CD4-positive, alpha-beta T cell treated with Interleukin-4 for 4 hours (primary cell): Measurements from ENCODE around the gene SLC6A20.
A peak's percentile ranks its signal among the peaks of the same experiment; 100 is the strongest.

ENCODE experiments used
- DNase-seq: peaks from one replicate; pipeline ENCODE4 v3.0.0-alpha.2; 2020

The SLC6A20 gene, protein sequence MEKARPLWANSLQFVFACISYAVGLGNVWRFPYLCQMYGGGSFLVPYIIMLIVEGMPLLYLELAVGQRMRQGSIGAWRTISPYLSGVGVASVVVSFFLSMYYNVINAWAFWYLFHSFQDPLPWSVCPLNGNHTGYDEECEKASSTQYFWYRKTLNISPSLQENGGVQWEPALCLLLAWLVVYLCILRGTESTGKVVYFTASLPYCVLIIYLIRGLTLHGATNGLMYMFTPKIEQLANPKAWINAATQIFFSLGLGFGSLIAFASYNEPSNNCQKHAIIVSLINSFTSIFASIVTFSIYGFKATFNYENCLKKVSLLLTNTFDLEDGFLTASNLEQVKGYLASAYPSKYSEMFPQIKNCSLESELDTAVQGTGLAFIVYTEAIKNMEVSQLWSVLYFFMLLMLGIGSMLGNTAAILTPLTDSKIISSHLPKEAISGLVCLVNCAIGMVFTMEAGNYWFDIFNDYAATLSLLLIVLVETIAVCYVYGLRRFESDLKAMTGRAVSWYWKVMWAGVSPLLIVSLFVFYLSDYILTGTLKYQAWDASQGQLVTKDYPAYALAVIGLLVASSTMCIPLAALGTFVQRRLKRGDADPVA

DNA sequence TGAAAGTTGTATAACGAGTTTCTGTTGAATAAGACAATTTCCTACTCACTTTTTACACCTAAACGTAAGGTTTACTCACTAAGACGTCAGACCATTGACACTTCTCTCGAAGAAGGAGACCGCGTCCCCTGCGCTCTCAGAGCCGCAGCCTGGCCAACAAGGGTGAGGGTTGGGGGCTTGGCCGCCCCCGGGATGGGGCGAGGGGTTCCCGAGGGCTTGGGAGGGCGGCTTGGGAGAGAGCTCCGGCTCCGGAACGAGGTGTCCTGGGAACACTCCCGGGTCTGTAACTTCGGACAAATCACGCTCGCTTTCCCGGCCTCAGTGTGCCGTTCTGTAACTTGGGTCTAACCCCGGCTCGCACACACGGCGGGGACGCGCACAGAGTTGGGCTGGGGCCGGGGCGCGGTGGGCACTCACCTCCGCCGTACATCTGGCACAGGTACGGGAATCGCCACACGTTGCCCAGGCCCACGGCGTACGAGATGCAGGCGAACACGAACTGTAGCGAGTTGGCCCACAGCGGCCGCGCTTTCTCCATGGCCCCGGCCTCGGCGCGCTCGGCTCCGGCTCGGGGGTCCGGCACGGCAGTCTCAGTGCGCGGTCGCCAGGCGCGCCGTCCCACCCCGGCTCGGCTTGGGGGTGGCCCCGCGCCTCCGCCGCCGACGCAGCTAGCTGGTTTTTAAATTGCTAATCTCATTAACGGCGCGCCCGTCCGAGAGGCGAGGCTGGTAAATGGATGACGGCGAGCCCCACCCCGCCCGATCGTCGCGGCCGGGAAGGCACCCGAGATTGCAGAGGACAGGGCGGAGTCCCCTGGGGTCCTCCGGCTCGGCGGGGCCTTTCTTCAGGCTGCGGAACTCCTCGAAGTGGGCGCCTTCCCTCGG lies at the start of gene SLC6A20:
Gene SLC6A20 (minus strand): TSS at position 655 of the 884 bp plus-strand sequence. CDS start 117 bp downstream, at position 538.
- no peak for DNase-seq

DNA sequence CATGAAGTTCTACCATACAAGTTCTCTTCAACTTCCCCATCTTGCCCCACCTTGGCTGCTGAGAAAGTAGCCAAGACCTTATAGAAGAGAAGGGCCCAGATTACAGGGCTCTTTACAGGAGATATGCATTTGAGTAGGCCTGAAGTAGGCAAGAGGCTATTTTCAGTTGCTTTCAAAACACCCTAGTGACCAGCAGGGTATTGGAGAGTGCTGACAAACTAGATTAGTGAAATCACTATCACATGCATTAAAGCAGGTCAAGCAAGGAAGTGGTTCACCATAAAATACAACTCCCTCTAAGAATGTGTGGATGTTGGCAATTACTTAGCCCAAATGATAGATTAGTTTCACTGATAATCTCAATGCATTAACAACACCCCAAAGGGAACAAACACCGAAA lies 48.3 kb upstream of the SLC6A20 start:
- no peak for DNase-seq

DNA sequence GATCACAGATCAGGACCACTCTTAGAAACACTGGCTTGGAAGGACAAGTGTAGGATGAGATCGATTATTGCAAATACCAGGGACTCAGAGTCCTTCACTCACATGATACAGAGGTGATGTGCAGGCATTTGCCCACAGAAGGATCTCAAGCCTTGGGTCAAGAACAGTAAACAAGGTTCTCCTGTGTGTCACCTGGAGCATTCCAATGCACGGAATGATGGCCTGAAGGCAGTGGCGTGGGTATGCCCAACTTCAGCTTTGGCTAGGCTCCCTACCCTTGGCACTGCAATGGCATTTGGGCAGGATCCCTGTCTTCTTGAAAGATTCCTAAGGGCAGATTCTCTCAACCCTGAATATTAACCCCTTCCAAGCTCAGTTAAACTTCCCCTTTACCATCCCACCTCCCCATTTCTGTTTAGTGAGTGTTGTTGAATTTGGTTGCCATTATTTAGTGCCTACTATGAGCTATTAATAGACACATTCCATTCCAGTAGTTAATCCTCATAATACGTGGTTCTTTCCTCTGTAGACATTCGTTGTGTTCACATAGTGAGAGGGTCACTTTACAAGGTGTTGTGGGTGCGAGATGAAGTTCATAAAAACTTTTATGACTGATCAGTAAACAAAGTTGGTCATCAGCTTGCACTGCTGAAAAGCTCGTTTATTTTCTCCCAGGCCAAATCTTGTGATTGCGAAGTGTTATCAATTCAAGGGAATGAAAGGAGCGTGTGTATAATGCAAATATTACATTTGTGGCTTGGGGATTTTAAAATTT lies 46.7 kb upstream of the SLC6A20 start:
- no peak for DNase-seq

DNA sequence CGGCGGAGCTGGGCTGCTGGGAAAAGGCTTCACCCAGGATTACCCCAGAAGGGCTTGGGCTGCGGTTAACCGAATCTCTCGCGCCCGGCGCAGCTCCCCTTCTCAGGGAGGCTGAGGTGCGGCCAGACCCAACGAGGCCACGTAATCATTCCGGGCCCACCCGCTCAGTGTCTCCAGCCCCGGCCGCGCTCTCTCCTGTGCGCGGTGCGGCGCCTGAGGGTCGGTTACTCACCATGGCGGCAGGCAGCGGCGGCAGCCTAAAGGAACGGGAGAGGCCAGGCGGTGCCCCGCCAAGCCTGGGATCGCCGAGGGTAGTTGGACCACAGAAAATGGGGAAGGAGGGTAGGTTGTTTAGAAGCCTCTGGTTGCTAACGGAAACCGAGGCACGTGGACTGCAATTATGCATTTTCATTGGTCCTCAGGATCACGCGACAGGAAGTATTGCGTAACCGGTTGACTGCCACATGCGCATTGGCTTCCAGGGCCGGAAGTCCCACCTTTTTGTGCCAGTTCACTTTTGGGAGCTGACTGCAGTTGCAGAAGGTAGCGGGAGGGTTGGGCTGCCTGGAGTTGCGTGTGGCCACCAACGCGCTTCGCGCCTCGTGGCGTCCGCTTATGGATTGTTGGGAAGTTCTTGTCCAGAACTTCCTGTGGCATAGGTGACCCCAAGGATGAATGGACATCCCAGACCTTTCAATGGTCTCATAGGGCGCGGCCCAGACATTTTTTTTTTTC lies 45.6 kb upstream of the SLC6A20 start, which contains the start of gene LZTFL1:
Gene LZTFL1 (minus strand): TSS at position 363 of the 735 bp plus-strand sequence. CDS start 128 bp downstream, at position 235.
- DNase-seq = peak; percentile 94

DNA sequence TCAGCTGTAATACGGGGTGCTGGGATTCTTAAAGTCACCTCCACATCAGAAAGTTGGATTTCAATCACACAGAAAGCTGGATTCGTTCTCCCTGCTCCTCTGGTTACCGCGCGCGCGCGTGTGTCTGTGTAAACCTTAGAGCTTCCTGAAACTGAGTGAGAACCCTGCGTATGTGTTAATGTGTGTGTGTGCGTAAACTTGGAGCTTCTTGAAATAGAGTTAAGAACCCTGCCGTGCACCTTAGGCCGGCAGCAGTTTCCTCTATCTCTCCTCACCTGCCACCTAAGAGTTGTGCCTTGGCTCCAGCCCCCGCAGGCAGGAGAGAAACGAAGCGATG lies 45.1 kb upstream of the SLC6A20 start:
- DNase-seq = no peak

DNA sequence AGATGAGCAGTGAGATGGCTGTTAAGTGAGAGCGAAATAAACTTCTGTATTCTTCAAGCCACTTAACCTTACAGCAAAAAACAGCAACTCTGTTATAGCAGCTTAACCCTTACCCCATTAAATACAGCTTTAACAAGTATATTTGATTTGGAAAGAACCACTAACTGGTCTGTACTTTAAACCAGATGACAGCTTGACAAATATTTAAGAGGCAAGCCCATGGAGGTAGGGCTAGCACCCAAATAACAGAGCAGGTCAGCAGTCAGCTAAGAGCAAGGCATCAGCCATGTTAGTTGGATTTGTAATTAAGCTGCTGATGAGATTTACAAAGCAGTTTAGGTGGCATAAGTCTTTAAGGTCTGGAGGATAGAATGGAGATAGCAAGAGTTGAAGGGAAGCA lies 42.1 kb upstream of the SLC6A20 start:
- DNase-seq = no peak

DNA sequence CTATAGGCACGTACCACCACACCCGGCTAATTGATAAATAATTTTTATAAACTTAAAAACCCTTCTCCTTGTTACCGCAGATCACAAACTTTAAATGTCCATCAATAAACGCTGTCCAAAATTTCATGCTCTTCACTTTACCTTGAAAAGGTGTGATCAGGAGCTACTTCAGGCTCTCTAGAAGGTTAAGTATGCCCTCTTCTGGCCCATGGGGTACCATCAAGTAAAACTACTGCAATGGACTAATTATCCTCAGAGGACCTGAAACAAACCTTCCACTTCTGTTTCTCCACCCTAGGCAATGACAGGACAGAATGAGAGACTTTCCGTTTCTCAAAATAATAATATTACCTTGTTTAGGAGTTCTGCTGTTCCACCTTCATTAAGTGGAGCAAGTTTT lies 36.4 kb upstream of the SLC6A20 start:
- DNase-seq = no peak

DNA sequence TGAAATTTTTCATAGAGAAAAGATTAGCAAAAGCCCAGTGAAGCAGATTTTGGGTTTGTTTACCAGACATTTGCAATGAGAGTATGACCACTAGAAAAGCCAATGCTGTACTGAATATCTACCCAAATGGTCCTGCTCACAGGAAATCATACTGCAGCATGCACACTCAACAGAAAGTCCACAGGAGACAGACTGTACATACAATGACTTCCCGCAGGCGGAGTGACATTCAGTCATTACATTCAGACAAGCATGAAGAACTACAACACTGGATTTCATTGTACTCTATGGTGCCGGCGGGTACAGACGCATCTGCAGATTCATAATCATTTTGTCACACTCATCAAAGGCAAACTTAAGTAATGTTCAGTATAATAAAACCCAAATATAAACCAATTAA lies 33.8 kb upstream of the SLC6A20 start:
- DNase-seq = no peak

DNA sequence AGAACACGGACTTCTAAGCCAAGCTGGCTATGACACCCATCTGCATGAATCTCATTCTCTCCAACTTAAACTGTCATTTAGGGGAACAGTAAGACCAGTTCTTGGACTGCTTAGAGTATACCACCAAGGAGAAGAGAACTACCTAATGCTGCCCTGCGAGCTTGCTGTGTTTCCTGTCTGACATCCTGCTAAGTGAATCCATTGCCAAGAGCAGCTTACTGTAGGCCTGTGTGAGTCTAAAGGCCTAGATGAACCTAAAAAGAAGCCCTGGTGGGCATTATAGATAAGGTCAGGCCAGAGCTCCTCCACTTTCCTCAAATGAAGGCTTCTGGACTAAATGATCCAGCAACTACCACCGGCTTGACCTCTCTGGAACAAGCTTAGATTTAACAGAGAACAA lies 30.6 kb upstream of the SLC6A20 start:
- no peak for DNase-seq

DNA sequence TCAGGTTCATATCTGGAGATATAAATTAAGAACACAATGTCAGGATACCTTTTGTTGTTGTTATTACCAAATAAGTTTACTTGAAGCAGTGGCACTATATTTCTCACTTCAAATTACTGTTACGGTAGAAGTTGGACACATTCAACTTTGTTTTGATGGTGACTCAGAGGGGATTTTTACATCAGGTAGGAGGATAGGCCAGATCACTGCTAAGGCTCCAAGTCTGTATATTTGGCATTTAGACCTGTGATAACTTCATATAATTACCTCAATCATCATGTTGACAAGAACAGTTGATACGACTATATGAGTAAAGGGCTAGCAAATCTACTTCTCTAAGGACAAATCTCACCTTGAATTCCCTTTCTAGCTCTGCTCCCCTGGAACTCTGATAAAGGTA lies 30.0 kb upstream of the SLC6A20 start:
- no peak for DNase-seq

DNA sequence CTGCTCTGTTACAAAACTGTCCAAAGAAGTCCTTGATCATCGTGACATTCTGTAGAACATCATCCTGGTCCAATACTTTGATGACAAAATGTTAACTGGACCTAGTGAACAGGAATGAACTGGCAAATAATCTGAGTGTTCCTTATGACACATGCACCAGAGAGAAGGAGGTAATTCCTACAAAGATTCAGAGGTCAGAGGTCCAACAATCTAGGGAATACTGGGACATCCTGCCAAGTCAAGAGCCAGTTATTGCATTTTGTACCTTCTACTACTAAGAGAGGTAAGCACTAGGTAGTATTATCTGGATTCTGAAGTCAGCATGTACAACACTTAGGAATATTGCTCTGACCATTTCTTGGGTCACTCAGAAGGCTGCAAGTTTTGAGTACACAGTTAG lies 24.8 kb upstream of the SLC6A20 start:
- DNase-seq = no peak

DNA sequence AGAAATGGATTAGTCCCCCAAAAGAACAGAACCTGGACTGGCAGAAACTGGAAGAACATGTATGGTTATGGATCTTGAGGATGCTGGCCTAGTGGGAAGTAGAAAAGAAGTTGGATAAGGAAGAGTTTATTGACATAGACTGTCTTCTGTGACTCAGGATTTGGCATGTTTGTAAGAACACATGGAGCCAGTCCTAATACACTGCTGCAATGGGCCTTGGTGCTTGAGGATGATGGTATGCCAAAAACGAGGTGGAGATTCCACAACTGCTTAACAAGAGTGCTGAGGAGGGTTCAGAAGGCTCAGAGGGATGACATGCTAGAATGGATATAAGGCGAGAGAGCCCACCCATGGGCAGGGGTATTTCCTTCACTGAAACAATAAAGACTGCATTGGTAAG lies 23.2 kb upstream of the SLC6A20 start:
- DNase-seq = no peak

DNA sequence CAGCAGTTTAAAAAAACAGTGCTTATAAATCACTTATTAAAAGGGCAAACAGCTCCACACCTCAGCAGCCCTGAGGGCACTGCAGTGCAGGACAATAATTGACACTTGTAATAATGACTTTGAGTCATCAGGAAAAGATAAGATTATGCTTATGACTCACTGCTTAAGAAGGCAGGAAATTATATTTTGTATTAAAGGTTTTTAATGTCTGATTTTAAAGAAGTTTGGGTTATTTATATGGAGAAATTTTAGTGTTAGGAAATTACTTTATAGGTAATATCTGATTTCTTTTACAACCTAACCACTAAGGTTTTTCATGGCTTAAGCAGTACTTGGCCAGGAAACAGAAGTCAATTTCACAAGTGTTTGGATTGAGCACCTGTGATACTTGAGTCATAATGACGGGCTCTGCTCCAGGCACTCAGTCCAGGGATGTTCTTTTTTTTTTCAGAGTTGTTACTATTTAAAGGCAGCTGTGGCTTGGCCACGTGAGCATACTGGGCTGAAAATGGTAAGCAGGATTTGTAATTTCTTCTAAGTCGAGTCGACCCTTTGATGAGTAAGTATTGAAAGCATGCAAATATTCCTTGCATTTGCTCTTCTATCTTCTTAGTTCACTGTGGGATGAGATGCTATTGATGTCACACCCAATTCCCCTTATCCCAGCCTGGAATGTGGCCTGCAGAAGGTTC lies 21.6 kb upstream of the SLC6A20 start:
- no peak for DNase-seq

DNA sequence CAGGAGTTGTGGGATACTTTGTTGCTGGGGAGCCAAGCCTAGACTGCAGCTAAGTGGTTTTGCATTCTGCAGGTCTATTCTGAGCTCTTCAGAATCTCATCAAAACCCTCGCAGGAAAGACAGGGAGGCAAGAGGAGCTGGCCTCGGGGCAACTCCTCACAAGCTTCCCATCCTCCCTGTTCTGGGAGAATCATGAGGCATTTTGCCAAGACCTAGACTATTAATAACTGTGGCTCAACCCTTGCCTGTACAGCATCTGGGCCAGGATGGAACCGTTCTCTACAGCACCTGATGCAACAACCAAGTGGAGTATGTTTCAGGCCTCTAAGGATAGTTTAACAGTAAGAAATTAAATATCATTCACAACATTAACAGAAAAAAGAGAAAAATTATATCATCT lies 20.2 kb upstream of the SLC6A20 start:
- no peak for DNase-seq

DNA sequence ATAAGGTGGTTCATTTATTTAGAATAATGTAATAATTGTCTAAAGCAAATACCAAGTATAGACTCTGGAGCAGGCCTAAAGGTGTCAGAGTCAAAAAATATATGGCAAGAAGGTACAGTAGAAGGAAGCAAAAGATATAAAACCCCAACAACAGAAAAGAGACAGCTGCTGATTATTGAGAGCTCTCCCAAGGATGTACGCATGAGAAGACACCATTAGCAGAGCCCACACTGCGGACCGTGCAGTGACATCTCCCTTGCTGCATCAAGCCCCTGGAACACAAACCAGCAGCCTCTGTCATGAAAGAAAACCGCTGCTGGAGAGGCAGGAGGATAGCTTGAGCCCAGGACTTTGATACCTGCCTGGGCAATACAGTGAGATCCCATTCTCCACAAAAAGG lies 18.0 kb upstream of the SLC6A20 start:
- no peak for DNase-seq

DNA sequence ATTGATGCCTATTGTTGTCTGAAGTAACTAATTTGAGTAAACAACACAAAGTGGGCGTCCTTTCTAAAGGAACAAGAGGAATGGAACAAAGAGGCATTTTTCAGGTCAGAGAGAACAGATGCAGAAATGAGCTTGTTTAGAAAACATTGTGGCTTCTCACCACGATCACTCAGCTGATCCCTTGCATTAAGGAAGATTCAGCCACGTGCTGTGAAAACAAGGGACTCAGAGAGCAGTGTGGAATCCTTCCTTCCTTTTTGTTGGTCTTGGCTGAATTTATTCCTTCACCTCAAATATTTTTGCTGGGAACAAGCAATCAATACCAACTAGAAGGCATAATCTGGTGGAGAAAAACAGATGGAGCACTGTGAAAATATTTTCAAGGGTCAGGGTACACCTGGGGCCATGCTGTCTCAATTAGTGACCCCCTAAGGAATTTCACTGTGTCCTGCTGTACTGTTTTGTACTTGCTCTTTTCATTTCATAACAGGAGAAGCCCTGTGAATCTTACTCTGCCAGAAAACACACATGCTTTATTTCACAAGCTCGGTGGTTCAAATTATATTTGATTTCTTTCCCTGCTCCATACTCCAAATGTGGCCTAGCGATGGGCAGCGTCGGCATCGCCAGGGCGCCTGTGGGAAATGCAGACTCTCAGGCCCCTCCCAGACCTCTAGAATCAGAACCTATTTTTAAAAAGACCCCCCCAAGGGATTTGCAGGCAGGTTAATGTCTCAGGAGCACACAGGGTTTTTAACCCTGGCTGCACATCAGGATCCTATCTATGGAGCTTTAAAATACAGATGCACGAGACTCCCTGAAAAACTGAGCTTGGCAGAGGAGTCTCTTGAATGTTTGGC lies 11.6 kb upstream of the SLC6A20 start:
- DNase-seq = no peak

DNA sequence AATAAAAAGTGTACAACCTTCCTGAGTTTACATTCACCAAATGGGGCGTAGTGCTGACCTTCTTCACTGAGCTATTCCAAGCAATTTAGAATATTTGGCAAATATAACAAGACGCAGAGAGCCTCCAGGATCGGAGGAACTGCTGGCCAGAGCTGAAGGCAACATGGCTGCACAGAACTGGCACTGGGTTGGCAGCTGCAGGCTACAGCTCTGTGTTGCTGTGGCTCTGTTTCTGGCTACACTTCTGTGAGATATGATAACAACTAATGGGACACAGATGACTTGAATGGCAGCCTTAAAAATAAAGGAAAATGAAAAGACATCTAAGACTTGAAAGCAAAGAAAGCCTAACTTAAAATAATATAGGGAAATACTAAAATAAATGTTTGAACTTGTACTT lies 10.8 kb upstream of the SLC6A20 start:
- DNase-seq = no peak

DNA sequence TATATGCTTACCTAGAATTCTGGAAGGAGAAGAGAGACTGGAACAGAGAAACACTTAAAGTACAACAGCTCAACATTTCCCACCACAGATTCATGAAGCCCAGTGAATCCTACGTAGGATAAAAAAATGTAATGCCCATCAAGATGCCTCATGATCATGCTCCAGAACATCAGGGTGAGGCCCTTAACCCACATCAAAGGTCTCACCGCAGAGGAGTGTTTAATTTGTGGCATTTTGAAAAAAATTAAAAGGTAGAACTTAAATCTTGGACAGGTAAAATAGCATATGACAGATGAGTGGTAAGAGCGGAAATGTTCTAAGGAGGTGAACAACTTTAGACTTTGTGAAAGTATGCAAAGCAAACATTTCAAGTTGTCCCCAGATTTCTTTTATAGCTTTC lies 9.7 kb upstream of the SLC6A20 start:
- DNase-seq = no peak

DNA sequence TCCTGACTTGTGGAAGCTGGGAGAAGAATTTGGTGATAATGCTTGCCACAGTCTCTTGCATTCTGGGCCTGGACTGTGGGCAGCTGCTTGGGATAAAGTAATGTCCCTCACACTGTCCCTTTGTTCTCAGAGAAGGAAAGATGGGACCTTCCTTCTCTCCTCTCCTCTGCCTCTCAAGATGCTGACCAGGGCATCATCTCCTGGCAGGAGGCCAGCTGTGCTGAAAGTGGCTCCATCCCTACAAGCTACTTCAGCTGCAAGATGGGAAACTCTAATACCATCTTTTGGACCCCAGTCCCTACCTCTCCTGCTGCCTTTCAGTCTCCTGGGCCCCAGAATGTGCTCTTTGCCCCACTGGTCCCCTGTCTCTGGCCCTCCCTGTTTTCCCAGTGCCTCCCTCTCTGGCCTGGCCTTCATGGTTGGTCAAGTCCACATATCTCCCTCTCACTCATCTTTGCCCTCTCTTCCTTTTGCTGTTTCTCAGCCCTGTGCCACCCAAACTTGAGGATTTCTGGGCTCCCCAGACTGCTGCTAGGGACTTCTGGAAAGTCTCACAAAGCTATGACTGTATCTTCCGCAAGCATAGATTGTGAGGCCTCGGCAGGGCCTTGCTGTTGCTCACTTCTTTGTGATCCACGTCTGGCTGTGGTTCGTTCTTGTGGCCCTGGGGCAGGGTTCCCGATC lies 7.1 kb upstream of the SLC6A20 start:
- no peak for DNase-seq

DNA sequence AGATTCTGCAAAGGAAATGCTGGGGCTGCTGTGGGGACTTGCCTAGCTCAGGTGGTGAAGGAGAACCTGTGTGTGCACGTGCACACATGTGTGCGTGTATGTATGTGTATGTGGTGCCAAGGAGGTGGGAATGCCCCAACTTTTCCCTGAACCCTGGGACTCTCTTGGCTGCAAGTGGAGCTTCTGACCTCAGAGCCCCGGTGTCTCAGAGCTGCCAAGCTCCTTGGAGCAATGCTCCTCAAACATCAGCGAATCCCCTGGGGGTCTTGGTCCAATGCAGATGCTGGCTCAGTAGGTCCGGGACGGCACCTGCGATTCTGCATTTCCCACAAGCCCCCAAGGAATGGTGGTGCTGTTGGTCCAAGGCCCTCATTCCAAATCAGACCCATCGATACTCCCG lies 5.8 kb upstream of the SLC6A20 start:
- DNase-seq = no peak
